HL-60 (cell line): ENCODE results near the gene CDPF1.
A peak's percentile ranks its signal among the peaks of the same experiment; 100 is the strongest.

Experiments used
- DNase-seq, 2 experiments: peaks; one replicate each; pipeline ENCODE4 v3.0.0-alpha.2; 2010 to 2020; ENCODE audit warnings: low read depth in 1 of 2, low spot score in 1 of 2
- H3K27ac ChIP-seq: fragments of 250-450 bp; sonication (Bioruptor Pico); replicated peaks from 2 replicates; pipeline ENCODE4 v1.5.1; 2020; ENCODE audit warnings: mild to moderate bottlenecking, moderate library complexity
- H3K27me3 ChIP-seq: fragments of 250-450 bp; sonication (Bioruptor Pico); 2 replicates; pipeline ENCODE4 v1.5.1; 2021; ENCODE audit warnings: mild to moderate bottlenecking, moderate library complexity; ENCODE audit not compliant: insufficient read depth, poor library complexity, severe bottlenecking
- H3K4me3 ChIP-seq: replicated peaks from 2 replicates; pipeline ENCODE4 v1.5.1; 2011; ENCODE audit warnings: mild to moderate bottlenecking, control low read depth, low read length; ENCODE audit not compliant: insufficient read depth
- CTCF ChIP-seq: IDR thresholded peaks from one replicate; pipeline ENCODE4 v1.5.1; 2011; ENCODE audit warnings: low read length, control low read depth, inconsistent platforms; ENCODE audit not compliant: insufficient read depth
- GABPA ChIP-seq: IDR thresholded peaks from 2 replicates; pipeline ENCODE4 v1.6.1; 2012; ENCODE audit warnings: low read depth
- POLR2AphosphoS5 ChIP-seq: IDR thresholded peaks from 2 replicates; pipeline ENCODE4 v1.6.1; 2012; ENCODE audit warnings: low read depth
- REST ChIP-seq: IDR thresholded peaks from 2 replicates; pipeline ENCODE4 v1.6.1; 2012; ENCODE audit warnings: low read depth; ENCODE audit not compliant: insufficient replicate concordance
- SPI1 ChIP-seq: IDR thresholded peaks from 2 replicates; pipeline ENCODE4 v1.6.1; 2012; ENCODE audit warnings: low read depth, mild to moderate bottlenecking, borderline replicate concordance

The CDPF1 gene

GRCh38 chr22:46286006-46286405, 35.9 kb upstream of the CDPF1 start:
- Histone ChIP-seq H3K4me3 (no peak overlapping the region), H3K27me3 (no peaks in the 10 kb centered on the region), H3K27ac (no peak overlapping the region)
- no peak for TF ChIP-seq POLR2AphosphoS5
- TF ChIP-seq REST: no peak
- no peak for TF ChIP-seq CTCF
- TF ChIP-seq GABPA: no peak
- no peak for TF ChIP-seq SPI1
- no peak for DNase-seq

- no peak overlapping the region for H3K4me3 ChIP-seq
- H3K27me3 ChIP-seq: no peaks in the 10 kb centered on the region
- TF ChIP-seq POLR2AphosphoS5 (no peak), CTCF (no peak), SPI1 (no peak), GABPA (no peak), REST (no peak)
- DNase-seq: no peak
- H3K27ac ChIP-seq: no peak overlapping the region
Measured at GRCh38 chr22:46281866-46282678, 32.0 kb upstream of the CDPF1 start.

GRCh38 chr22:46280999-46281623, 31.0 kb upstream of the CDPF1 start:
- TF ChIP-seq CTCF: no peak
- no peak for TF ChIP-seq SPI1
- no peak for TF ChIP-seq REST
- TF ChIP-seq POLR2AphosphoS5: no peak
- TF ChIP-seq GABPA: no peak
- Histone ChIP-seq H3K27me3 (no peaks in the 10 kb centered on the region), H3K4me3 (no peak overlapping the region), H3K27ac (no peak overlapping the region)
- DNase-seq: peak; percentile 54 to 66
